Mucosa of descending colon (tissue), 3 donors: Measurements from ENCODE around the gene ZDHHC11. TPM values are rescaled to one million over a fixed set of nuclear protein-coding genes. Genes with fewer than 3 reads are reported as not detected.

ENCODE experiments used
- ATAC-seq: fragments of 200-7000 bp; cut with Tn5 transposase; one replicate; pipeline ENCODE4 v1.9.1; 2020; ENCODE audit warnings: mild to moderate bottlenecking, moderate library complexity
- DNase-seq, 3 donors: peaks; one replicate each; pipeline ENCODE4 v3.0.0-alpha.2; 2020
- H3K36me3 ChIP-seq: fragments of 200-600 bp; one replicate; pipeline ENCODE4 v1.8.0; 2021; ENCODE audit warnings: low read depth, mild to moderate bottlenecking
- H3K4me1 ChIP-seq: fragments of 200-600 bp; one replicate; pipeline ENCODE4 v1.8.0; 2021; ENCODE audit warnings: low read depth, mild to moderate bottlenecking
- H3K4me3 ChIP-seq: fragments of 200-600 bp; one replicate; pipeline ENCODE4 v1.8.0; 2021; ENCODE audit warnings: mild to moderate bottlenecking
- H3K9me3 ChIP-seq: fragments of 200-600 bp; one replicate; pipeline ENCODE4 v1.8.0; 2021; ENCODE audit warnings: mild to moderate bottlenecking
- intact Hi-C, 2 donors: fragments of 100-400 bp; cut with DNase I in 1 of 2; cut with micrococcal nuclease in 1 of 2; formaldehyde crosslinking; loops; one replicate each; pipeline versions ENCODE4 v1.11.0 to v1.11.1; 2022; cut with DNase I, micrococcal nuclease
- total RNA-seq, 3 donors: library from RNA; stranded (reverse); fragmentation: NEBNext Ultra II Directional in 2 of 3; extraction: Animal tissue kit (Norgen Biotek cat#: 25700) in 2 of 3; gene quantifications; one replicate each; pipeline versions ENCODE4 v1.2.1 to v1.2.4, GENCODE V29; 2021 to 2023
- TF ChIP-seq, protein P1 (sequence below): fragments of 200-600 bp; IDR thresholded peaks from one replicate; pipeline ENCODE4 v1.8.0; 2022; ENCODE audit warnings: antibody characterized with exemption, mild to moderate bottlenecking
- donor health status: DM: no; HTN: no; CAD: no; lungs with moderate emphysema.
- donor health status: DM: no; HTN: no; CAD: no.
- donor health status: DM: no; HTN: yes; CAD: no.

ZDHHC11 gene
- total RNA-seq, 3 donors from 2014 or later = 4.6 to 11.1 (median 7.0) TPM

DNA sequence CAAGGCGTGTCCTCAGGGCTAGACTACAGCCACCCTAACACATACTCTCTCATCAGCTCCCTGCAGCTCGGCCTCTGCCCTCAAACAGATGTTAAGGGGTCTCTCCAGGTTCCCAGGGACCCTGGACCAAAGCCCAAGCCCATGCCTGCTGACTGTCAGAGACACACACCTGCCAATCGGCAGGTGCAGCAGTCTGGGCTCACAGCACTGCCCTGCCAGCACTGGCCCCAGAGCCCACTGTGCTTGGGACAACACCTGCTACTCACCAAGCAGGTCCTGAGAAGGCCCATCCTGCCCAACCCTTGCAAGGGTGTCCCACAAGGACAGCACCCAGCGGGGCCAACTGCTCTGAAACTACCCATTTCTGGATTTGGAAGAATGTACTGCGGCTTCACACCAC lies 20.2 kb upstream of the ZDHHC11 start:
- no peaks in the 10 kb centered on the region for H3K9me3 ChIP-seq
- intact Hi-C loops = no loop called here
- no peaks in the 10 kb centered on the region for H3K4me1 ChIP-seq
- H3K36me3 ChIP-seq = peaks cover 8% of the 10 kb centered on the region
- DNase-seq = no peak
- no peak for ATAC-seq
- TF ChIP-seq, protein P1, sequence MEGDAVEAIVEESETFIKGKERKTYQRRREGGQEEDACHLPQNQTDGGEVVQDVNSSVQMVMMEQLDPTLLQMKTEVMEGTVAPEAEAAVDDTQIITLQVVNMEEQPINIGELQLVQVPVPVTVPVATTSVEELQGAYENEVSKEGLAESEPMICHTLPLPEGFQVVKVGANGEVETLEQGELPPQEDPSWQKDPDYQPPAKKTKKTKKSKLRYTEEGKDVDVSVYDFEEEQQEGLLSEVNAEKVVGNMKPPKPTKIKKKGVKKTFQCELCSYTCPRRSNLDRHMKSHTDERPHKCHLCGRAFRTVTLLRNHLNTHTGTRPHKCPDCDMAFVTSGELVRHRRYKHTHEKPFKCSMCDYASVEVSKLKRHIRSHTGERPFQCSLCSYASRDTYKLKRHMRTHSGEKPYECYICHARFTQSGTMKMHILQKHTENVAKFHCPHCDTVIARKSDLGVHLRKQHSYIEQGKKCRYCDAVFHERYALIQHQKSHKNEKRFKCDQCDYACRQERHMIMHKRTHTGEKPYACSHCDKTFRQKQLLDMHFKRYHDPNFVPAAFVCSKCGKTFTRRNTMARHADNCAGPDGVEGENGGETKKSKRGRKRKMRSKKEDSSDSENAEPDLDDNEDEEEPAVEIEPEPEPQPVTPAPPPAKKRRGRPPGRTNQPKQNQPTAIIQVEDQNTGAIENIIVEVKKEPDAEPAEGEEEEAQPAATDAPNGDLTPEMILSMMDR = no peak
- H3K4me3 ChIP-seq = no peak overlapping the region

GRCh38 chr5:868428-869135 lies 17.8 kb upstream of the ZDHHC11 start:
- ATAC-seq (no peak), DNase-seq (no peak)
- intact Hi-C loops = no loop called here
- TF ChIP-seq, protein P1 = no peak
- H3K9me3 ChIP-seq = no peaks in the 10 kb centered on the region
- no peaks in the 10 kb centered on the region for H3K4me1 ChIP-seq
- H3K36me3 ChIP-seq = peaks cover 8% of the 10 kb centered on the region
- H3K4me3 ChIP-seq = no peak overlapping the region

DNA sequence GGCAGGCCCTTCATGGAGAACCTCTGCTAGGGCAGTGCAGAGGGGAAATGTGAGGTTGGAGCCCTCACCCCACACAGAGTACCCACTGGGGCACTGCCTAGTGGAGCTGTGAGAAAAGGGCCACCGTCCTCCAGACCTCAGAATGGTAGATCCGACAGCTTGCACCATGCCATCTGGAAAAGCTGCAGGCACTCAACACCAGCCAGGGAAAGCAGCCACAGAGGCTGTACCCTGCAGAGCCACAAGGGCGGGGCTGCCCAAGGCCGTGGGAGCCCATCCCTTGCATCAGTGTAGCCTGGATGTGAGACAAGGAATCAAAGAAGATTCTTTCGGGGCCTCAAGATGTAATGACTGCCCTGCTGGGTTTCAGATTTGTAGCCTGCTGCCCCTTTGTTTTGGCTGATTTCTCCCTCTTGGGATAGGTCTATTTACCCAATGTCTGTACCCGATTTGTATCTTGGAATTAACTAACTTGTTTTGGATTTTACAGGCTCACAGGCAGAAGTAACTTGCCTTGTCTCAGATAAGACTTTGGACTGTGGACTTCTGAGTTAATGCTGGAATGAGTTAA lies 16.6 kb upstream of the ZDHHC11 start:
- H3K4me3 ChIP-seq = no peak overlapping the region
- peak in 2 of 3 donors; percentile 22 to 33 for DNase-seq

GRCh38 chr5:865771-866170 lies 15.0 kb upstream of the ZDHHC11 start:
- Histone ChIP-seq H3K4me3 (no peak overlapping the region), H3K4me1 (no peaks in the 10 kb centered on the region), H3K36me3 (peaks cover 8% of the 10 kb centered on the region), H3K9me3 (no peaks in the 10 kb centered on the region)
- DNase-seq (peak in 1 of 3 donors; percentile 19), ATAC-seq (no peak)
- intact Hi-C loops = no loop called here
- TF ChIP-seq, protein P1 = no peak

More for the DNA sequence above, 16.6 kb upstream of the ZDHHC11 start:
- TF ChIP-seq, protein P1 = no peak
- Histone ChIP-seq H3K9me3 (no peaks in the 10 kb centered on the region), H3K4me1 (no peaks in the 10 kb centered on the region), H3K36me3 (peaks cover 8% of the 10 kb centered on the region)
- intact Hi-C loops = no loop called here
- peak; percentile 40 for ATAC-seq

DNA sequence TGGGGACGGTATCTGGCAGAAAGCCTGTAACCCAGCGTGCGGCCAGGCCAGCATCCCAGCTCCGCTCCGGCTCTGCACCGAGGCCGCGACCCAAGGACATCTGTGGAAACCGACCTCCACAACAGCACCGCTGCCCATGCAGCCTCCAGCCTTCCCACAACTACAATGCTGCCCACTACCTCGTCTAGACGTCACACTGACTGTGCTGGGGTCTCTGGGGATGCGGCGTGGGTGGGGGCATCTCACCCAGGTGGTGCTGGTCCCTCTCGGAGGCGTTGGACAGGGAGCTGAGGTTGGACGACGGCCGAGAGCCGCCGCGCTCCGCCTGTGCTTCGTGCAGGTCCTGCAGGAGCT lies 14.4 kb upstream of the ZDHHC11 start:
- Histone ChIP-seq H3K4me3 (no peak overlapping the region), H3K9me3 (no peaks in the 10 kb centered on the region), H3K36me3 (peaks cover 8% of the 10 kb centered on the region), H3K4me1 (no peaks in the 10 kb centered on the region)
- peak in 1 of 3 donors; percentile 38 for DNase-seq
- intact Hi-C loops = no loop called here
- TF ChIP-seq, protein P1 = no peak
- no peak for ATAC-seq
